Breast epithelium (tissue), 4 donors: ENCODE results near the gene ARL5C. TPM values are rescaled to one million over a fixed set of nuclear protein-coding genes. Genes with fewer than 3 reads are reported as not detected.

ENCODE experiments used
- DNase-seq, 2 donors: peaks; one replicate each; pipeline ENCODE4 v3.0.0-alpha.2; 2019; ENCODE audit warnings: low spot score in 2 of 2
- H3K27ac ChIP-seq, 2 donors: fragments of 200-600 bp; sonication (generic) in 1 of 2; one replicate each; pipeline ENCODE4 v1.5.1; 2016 to 2019; ENCODE audit warnings: mild to moderate bottlenecking in 1 of 2
- H3K27me3 ChIP-seq, 2 donors: fragments of 200-600 bp; sonication (generic) in 1 of 2; one replicate each; pipeline versions ENCODE4 v1.5.1 to v1.6.0; 2017 to 2019; ENCODE audit warnings: control low read depth in 1 of 2, mild to moderate bottlenecking in 1 of 2
- H3K36me3 ChIP-seq: fragments of 200-600 bp; one replicate; pipeline ENCODE4 v1.5.1; 2019
- H3K4me1 ChIP-seq, 2 donors: fragments of 200-600 bp; sonication (generic); one replicate each; pipeline ENCODE4 v1.5.1; 2016 to 2019; ENCODE audit warnings: control low read depth in 1 of 2
- H3K4me3 ChIP-seq, 3 donors: fragments of 200-600 bp; sonication (generic); 1 replicate in 2 of 3; 2 replicates in 1 of 3; pipeline ENCODE4 v1.5.1; 2016 to 2019; ENCODE audit warnings: mild to moderate bottlenecking in 3 of 3, moderate library complexity in 2 of 3
- H3K9me3 ChIP-seq, 2 donors: fragments of 200-600 bp; sonication (generic) in 1 of 2; one replicate each; pipeline ENCODE4 v1.5.1; 2016 to 2019; ENCODE audit warnings: control low read depth in 1 of 2
- CTCF ChIP-seq, 3 donors: fragments of 450-650 bp; IDR thresholded peaks; one replicate each; pipeline ENCODE4 v1.5.1; 2016 to 2017; ENCODE audit warnings: antibody characterized with exemption in 3 of 3, mild to moderate bottlenecking in 3 of 3, moderate library complexity in 3 of 3
- POLR2A ChIP-seq: fragments of 450-650 bp; IDR thresholded peaks from one replicate; pipeline ENCODE4 v1.6.1; 2016; ENCODE audit warnings: antibody characterized with exemption, mild to moderate bottlenecking, moderate library complexity
- POLR2AphosphoS5 ChIP-seq, 3 donors: sonication (generic); formaldehyde crosslinking; IDR thresholded peaks; one replicate each; pipeline ENCODE4 v1.6.1; 2017; ENCODE audit warnings: antibody characterized with exemption in 3 of 3
- intact Hi-C: fragments of 100-400 bp; cut with DNase I; formaldehyde crosslinking; loops from one replicate; pipeline ENCODE4 v1.15.1; 2023; ENCODE audit warnings: low total_unique reads
- total RNA-seq, 3 donors: library from RNA; depleted of rRNA; stranded (reverse); fragments of >200 nt; gene quantifications; one replicate each; pipeline ENCODE4 v1.1.0, GENCODE V29; 2016

ARL5C gene
- total RNA-seq, 3 donors from 2014 or later: not detected

GRCh38 chr17:39173080-39173479 lies 7.1 kb upstream of the ARL5C start:
- Histone ChIP-seq H3K4me3 (no peak overlapping the region), H3K4me1 (no peaks in the 10 kb centered on the region), H3K9me3 (no peaks in the 10 kb centered on the region), H3K27me3 (no peaks in the 10 kb centered on the region), H3K36me3 (no peaks in the 10 kb centered on the region), H3K27ac (no peak overlapping the region)
- no peak for TF ChIP-seq POLR2A
- TF ChIP-seq POLR2AphosphoS5 (IDR thresholded peaks at IDR 0.05): no peak
- no peak for TF ChIP-seq CTCF (IDR thresholded peaks at IDR 0.05)
- no peak for DNase-seq
- intact Hi-C loops: no loop called here

GRCh38 chr17:39171933-39172332 lies 6.0 kb upstream of the ARL5C start:
- Histone ChIP-seq H3K4me1 (no peaks in the 10 kb centered on the region), H3K9me3 (no peaks in the 10 kb centered on the region), H3K27ac (no peak overlapping the region), H3K27me3 (no peaks in the 10 kb centered on the region), H3K36me3 (no peaks in the 10 kb centered on the region), H3K4me3 (no peak overlapping the region)
- TF ChIP-seq POLR2AphosphoS5 (IDR thresholded peaks at IDR 0.05): no peak
- no peak for TF ChIP-seq POLR2A
- TF ChIP-seq CTCF (IDR thresholded peaks at IDR 0.05): no peak
- intact Hi-C loops: no loop called here
- DNase-seq: no peak

DNA sequence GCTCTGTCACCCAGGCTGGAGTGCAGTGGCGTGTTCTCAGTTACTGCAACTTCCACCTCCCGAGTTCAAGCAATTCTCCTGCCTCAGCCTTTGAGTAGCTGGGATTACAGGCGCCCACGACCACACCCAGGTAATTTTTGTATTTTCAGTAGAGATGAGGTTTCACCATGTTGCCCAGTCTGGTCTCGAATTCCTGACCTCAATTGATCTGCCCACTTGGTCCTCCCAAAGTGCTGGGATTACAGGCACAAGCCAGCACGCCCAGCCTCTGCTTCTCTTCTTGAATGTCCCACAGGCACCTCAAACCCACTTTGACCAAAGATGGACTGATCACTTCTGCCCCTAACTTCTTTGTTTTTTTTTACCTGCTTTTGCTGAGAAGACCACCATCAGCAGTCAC lies 4.6 kb upstream of the ARL5C start:
- intact Hi-C loops: no loop called here
- H3K4me1 ChIP-seq: no peaks in the 10 kb centered on the region
- no peak overlapping the region for H3K27ac ChIP-seq
- no peak for DNase-seq
- H3K4me3 ChIP-seq: no peak overlapping the region
- TF ChIP-seq POLR2AphosphoS5 (IDR thresholded peaks at IDR 0.05) (no peak), CTCF (IDR thresholded peaks at IDR 0.05) (no peak), POLR2A (no peak)
- H3K27me3 ChIP-seq: no peaks in the 10 kb centered on the region
- no peaks in the 10 kb centered on the region for H3K9me3 ChIP-seq
- H3K36me3 ChIP-seq: no peaks in the 10 kb centered on the region

GRCh38 chr17:39170109-39170508 lies 4.1 kb upstream of the ARL5C start:
- no peak overlapping the region for H3K4me3 ChIP-seq
- DNase-seq: no peak
- H3K27me3 ChIP-seq: no peaks in the 10 kb centered on the region
- no peak for TF ChIP-seq POLR2AphosphoS5 (IDR thresholded peaks at IDR 0.05)
- no peak for TF ChIP-seq CTCF (IDR thresholded peaks at IDR 0.05)
- TF ChIP-seq POLR2A: no peak
- H3K36me3 ChIP-seq: no peaks in the 10 kb centered on the region
- no peaks in the 10 kb centered on the region for H3K9me3 ChIP-seq
- intact Hi-C loops: no loop called here
- H3K27ac ChIP-seq: no peak overlapping the region
- H3K4me1 ChIP-seq: no peaks in the 10 kb centered on the region

DNA sequence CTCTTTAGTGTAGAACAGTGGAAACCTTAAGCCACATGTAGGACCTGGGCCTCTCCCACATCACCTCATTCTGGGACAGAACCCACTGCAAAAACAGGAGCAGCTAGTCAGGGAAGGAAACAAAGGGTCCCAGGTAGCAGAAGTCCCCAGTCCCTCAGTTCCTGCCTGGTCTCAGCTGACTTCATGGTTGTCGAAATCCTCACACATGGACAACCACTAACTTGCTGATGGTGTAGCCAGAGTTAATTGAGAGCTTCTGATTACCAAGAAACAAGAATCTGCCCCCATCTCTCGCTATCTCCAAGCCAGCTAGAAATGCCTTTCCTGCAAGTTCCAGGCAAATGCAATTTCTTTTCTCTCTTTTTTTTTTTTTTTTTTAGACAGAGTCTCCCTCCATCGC lies 3.6 kb upstream of the ARL5C start:
- Histone ChIP-seq H3K27me3 (no peaks in the 10 kb centered on the region), H3K9me3 (no peaks in the 10 kb centered on the region), H3K27ac (no peak overlapping the region), H3K36me3 (no peaks in the 10 kb centered on the region), H3K4me3 (no peak overlapping the region), H3K4me1 (no peaks in the 10 kb centered on the region)
- intact Hi-C loops: no loop called here
- no peak for TF ChIP-seq CTCF (IDR thresholded peaks at IDR 0.05)
- no peak for TF ChIP-seq POLR2AphosphoS5 (IDR thresholded peaks at IDR 0.05)
- TF ChIP-seq POLR2A: no peak
- DNase-seq: no peak
